ENCODE results near the gene DSCAML1. TPM values are rescaled to one million over a fixed set of nuclear protein-coding genes. Genes with fewer than 3 reads are reported as not detected.

Gene DSCAML1
- total and polyA plus RNA-seq, 2 of the 8 experiments (the other 6 are each of a cell fraction or from before 2014, with no cell fraction given) = 0.19 to 0.24 TPM

DNA sequence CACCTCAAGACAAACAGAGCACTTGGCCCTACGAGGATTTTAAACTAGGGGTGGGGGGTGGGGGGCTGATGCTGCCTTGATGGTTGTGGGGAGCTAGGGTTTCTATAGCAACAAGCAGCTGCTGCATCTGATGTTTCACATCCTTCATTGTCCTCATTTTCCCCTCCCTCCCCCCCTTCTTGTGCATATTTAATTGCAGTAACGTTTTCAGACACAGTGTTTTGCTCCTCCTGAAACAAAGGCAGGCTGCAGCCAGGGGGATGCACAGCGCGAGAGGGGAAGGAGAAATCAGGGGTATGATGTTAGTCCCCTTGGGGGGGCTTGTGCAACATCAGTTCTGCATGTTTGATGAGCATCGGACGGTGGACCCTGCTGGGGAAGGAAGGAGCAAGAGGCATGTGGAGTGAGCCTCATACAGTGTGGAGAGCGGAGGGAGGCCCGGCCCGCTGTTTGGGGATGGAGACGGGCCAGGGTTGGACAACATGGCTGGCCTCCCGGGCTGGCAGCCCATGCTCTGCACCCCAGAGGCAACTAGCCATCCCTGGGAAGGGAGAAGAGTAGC, 261.1 kb downstream of the DSCAML1 start:
- Histone ChIP-seq H2BK5ac (ENCODE audit: low read depth, low read length) (no peak overlapping the region), H3K14ac (ENCODE audit: insufficient read length) (no peak overlapping the region), H3K9me3 (ENCODE audit: insufficient read depth in 2 of 2, low read depth in 1 of 2, low read length in 1 of 2) (no peaks in the 10 kb centered on the region), H3K36me3 (ENCODE audit: control insufficient read depth in 2 of 4, insufficient read depth in 4 of 4, low read length in 3 of 4) (no peaks in the 10 kb centered on the region), H3K4ac (replicated peaks; ENCODE audit: insufficient read length, low read depth, low read length) (no peak overlapping the region), H3K4me3 (ENCODE audit: extremely low read depth in 1 of 4, insufficient read depth in 2 of 4, low read depth in 3 of 4, low read length in 4 of 4) (no peak overlapping the region), H2BK15ac (ENCODE audit: low read length) (no peak overlapping the region), H2BK20ac (ENCODE audit: low read length) (no peak overlapping the region), H4K8ac (ENCODE audit: extremely low read depth, insufficient read depth, low read length) (no peak overlapping the region; the same call in 1 of the 2 replicates), H2AFZ (ENCODE audit: low read length) (no peak overlapping the region), H4K5ac (ENCODE audit: insufficient read length, low read depth, low read length) (no peak overlapping the region), H2BK12ac (ENCODE audit: low read depth, low read length) (no peak overlapping the region), H3K27ac (ENCODE audit: low read depth, low read length) (no peak overlapping the region), H3K23ac (ENCODE audit: insufficient read length) (no peak overlapping the region), H3K4me2 (ENCODE audit: insufficient read depth in 1 of 2, low read depth in 2 of 2, low read length in 2 of 2) (no peak overlapping the region), H3K4me1 (replicated peaks in 1 of 4; ENCODE audit: control insufficient read depth in 3 of 4, insufficient read depth in 4 of 4, low read length in 3 of 4) (peaks cover 0 to 2% (median under 1%) of the 10 kb centered on the region in 4 experiments; a peak in 3 of 7 replicates), H3K79me2 (ENCODE audit: control insufficient read depth in 1 of 2, insufficient read depth in 2 of 2, low read length in 2 of 2) (no peaks in the 10 kb centered on the region), H3K9ac (replicated peaks in 1 of 4; ENCODE audit: extremely low read depth in 1 of 4, low read depth in 3 of 4, low read length in 3 of 4) (no peak overlapping the region), H2AK5ac (ENCODE audit: low read depth, low read length) (no peak overlapping the region), H4K20me1 (replicated peaks in 1 of 2; ENCODE audit: control insufficient read depth in 1 of 2, insufficient read depth in 2 of 2, low read length in 2 of 2) (no peaks in the 10 kb centered on the region), H4K91ac (replicated peaks; ENCODE audit: insufficient read length, low read length) (no peak overlapping the region), H3K79me1 (ENCODE audit: low read depth, low read length) (no peaks in the 10 kb centered on the region), H3K18ac (ENCODE audit: extremely low read depth, low read length) (no peak overlapping the region), H3K23me2 (ENCODE audit: low read depth, low read length) (no peaks in the 10 kb centered on the region), H3K27me3 (replicated peaks in 1 of 4; ENCODE audit: control insufficient read depth in 3 of 4, extremely low read depth in 1 of 4, insufficient read depth in 3 of 4, low read length in 3 of 4) (no peaks in the 10 kb centered on the region), H2BK120ac (replicated peaks; ENCODE audit: low read depth, low read length) (no peak overlapping the region), H3K56ac (replicated peaks; ENCODE audit: insufficient read length, low read depth, low read length) (no peak overlapping the region)
- no peak for TF ChIP-seq SRF (IDR thresholded peaks at IDR 0.05; ENCODE audit: low read depth, low read length)
- ChIA-PET CTCF (ENCODE audit: partially characterized antibody) (interaction anchor here (1.0 to 1.8 kb wide), 3 partner anchors 29 to 270 kb away, joined by 3 to 5 read pairs (median 4); no protein-coding TSS in a partner anchor), POLR2A (ENCODE audit: partially characterized antibody) (no interaction called here)
- FAIRE-seq = no peak
- WGBS, 2 experiments (ENCODE audit: extremely low coverage in 1 of 2, insufficient coverage in 1 of 2, insufficient read length in 1 of 2, insufficient replicate concordance in 2 of 2, low coverage in 1 of 2, low lambda C conversion rate in 2 of 2, missing lambda C conversion rate in 1 of 2) = 82% methylated on average over 10 of the region's 11 CpGs; no CpG with 5 or more reads in 1 of the 2 experiments
- no peak for DNase-seq (ENCODE audit: low read depth in 1 of 2, low spot score in 2 of 2)

All from H1 (cell line).